Measurements from ENCODE around the gene ANKH.

Gene ANKH

GRCh38 chr5:14753947-14754346, 117.6 kb downstream of the ANKH start:
- DNase-seq, result no peak

- no peak for DNase-seq
Observed at GRCh38 chr5:14753292-14753691, 118.3 kb downstream of the ANKH start.

- no peak for DNase-seq
Observed at GRCh38 chr5:14752497-14753071, 119.0 kb downstream of the ANKH start.

- no peak for DNase-seq
Observed at GRCh38 chr5:14750712-14751111, 120.9 kb downstream of the ANKH start.

- no peak for DNase-seq
Observed at GRCh38 chr5:14749579-14750101, 121.9 kb downstream of the ANKH start.

- DNase-seq, result no peak
Observed at GRCh38 chr5:14748180-14748900, 123.2 kb downstream of the ANKH start.

- DNase-seq, result no peak
Observed at GRCh38 chr5:14745753-14746152, 125.8 kb downstream of the ANKH start.

GRCh38 chr5:14745188-14745563, 126.4 kb downstream of the ANKH start:
- DNase-seq, result no peak

GRCh38 chr5:14744296-14745187, 127.0 kb downstream of the ANKH start:
- DNase-seq, result no peak

GRCh38 chr5:14743601-14744295, 127.8 kb downstream of the ANKH start:
- no peak for DNase-seq

GRCh38 chr5:14742498-14742897, 129.1 kb downstream of the ANKH start:
- DNase-seq, result no peak

- no peak for DNase-seq
Observed at GRCh38 chr5:14741801-14742440, 129.7 kb downstream of the ANKH start.

GRCh38 chr5:14741131-14741530, 130.4 kb downstream of the ANKH start:
- DNase-seq, result no peak

GRCh38 chr5:14739981-14740380, 131.6 kb downstream of the ANKH start:
- DNase-seq, result no peak

- DNase-seq, result no peak
Observed at GRCh38 chr5:14739538-14739937, 132.0 kb downstream of the ANKH start.

- DNase-seq, result no peak
Observed at GRCh38 chr5:14738050-14738449, 133.5 kb downstream of the ANKH start.

GRCh38 chr5:14737291-14737690, 134.3 kb downstream of the ANKH start:
- no peak for DNase-seq

- no peak for DNase-seq
Observed at GRCh38 chr5:14735944-14736343, 135.6 kb downstream of the ANKH start.

- no peak for DNase-seq
Observed at GRCh38 chr5:14734396-14734795, 137.2 kb downstream of the ANKH start.

GRCh38 chr5:14733661-14734060, 137.9 kb downstream of the ANKH start:
- no peak for DNase-seq

GRCh38 chr5:14732991-14733390, 138.6 kb downstream of the ANKH start:
- no peak for DNase-seq

- no peak for DNase-seq
Observed at GRCh38 chr5:14730881-14731280, 140.7 kb downstream of the ANKH start.

Measured in T1000 (cell line).